ENCODE results near the gene LCN12.

Gene LCN12

DNA sequence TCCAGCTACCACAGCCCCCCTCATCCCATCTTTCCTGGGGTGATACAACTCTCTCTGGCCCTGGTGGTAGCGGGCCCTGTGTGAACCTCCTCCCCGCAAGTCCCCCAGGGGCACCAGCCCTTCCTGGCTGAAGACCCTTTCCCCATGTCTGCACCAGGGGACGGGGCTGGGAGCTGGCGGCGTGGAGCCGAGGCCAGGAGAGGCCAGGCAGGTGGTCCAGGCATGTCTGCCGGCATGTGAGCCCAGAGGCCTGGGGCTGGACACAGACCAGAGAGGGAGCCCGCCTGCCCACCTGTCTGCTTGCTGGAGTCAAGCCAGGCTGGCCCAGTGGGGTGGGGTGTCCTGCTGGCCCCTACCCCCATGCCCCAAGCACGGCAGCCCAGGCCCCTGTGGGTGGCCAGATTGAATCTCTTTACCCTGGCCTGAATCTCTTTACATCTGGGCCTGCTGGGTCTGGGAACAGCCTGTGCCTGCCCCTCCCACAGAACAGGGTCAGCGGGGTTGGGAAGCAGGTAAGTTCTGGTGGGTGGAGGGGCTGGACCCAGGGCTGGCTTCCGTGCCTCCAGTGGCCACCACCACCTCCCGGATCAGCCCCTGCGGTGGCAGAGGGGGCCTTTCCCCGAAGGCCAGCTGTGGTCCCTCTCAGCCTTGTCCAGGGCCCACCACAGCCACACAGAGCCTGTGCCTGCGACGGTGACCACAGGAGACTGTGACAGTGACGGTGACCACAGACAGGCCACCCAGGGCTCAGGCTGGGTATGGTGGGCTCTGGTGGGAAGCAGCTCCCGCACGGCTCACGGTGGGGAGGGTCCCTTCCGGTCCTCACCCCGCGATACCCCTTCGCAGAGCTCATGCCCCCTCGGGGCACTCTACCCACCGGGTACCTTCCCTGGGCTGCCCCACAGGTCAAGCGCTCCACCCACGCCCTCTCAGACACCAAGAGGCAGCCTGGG, 7.1 kb downstream of the LCN12 start:
- FAIRE-seq = no peak

DNA sequence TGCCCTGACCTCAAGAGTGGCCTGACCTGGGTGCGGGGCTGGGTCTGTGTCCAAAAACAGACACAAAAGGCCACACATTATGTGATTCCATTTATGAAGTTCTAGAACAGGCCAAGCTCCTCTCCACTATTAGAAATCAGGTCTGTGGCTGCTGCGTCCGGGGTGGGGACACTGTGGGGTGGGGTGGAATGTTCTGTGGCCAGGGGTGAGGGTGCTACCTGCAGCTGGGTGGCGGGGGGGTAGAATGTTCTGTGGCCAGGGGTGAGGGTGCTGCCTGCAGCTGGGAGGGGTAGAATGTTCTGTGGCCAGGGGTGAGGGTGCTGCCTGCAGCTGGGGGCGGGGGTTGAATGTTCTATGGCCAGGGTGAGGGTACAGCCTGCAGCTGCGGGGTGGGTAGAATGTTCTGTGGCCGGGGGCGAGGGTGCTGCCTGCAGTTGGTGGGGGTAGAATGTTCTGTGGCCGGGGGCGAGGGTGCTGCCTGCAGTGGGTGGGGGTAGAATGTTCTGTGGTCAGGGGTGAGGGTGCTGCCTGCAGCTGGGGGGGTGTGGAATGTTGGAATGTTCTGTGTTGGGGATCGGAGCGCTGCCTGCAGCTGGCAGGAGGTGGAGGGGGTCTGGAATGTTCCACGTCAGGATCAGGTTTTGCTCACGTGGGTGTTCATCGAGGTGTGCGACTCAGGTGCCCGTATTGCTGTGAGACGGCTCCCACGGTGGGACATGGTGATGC, 8.3 kb downstream of the LCN12 start:
- FAIRE-seq = no peak

DNA sequence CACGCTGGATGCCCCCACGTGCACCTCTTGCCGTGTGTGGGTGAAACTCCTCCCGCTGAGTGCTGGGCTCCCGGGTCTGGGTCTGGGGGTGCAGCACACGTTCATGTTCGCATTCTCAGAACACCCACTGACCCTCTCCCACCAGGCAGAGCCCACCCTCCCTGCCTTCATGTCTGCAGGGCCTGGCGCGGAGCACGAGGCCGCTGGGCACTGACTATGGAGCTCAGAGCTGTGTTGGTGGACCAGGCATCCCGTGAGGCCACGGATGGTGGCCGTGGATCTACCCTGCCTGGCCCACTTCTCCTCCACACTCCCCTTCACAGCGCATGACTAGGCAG, 8.8 kb downstream of the LCN12 start:
- FAIRE-seq = no peak

DNA sequence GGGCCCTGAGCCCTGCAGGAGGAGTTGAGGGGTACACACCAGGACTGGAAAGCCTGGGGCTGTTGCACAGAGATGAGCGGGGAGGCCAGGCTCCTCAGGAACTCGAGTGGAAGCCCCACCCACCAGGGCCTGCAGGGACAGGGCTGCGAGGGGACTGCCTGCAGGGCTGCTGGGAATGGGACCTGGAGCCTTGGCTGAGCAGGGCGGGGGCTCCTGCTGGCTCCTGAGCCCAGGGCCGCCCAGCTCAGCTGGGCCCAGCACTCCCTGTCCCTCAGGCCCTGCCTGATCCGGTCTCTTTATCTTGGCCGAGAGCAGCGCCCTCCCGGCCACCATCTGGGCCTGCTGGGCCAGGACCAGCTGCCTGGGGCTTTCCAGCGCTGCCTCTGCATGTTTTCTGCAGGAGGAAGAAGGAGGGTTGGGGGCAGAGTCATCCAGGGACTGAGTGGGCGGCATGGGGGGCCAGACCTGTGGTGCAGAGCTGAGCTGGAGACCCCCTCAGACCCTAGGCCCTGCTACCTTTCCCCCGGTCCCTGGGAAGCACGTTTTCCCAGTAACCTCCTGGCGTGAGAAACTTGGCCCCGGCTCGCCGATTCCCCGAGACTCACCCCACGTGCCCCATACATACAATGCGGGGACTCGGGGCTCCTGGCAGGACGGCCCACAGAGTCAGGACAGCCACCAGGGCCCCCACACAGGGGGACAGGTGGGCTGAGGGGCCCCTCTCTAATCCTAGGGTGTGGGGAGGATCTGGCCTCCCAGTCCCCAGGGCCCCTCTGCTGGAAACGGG, 9.4 kb downstream of the LCN12 start:
- FAIRE-seq = no peak

DNA sequence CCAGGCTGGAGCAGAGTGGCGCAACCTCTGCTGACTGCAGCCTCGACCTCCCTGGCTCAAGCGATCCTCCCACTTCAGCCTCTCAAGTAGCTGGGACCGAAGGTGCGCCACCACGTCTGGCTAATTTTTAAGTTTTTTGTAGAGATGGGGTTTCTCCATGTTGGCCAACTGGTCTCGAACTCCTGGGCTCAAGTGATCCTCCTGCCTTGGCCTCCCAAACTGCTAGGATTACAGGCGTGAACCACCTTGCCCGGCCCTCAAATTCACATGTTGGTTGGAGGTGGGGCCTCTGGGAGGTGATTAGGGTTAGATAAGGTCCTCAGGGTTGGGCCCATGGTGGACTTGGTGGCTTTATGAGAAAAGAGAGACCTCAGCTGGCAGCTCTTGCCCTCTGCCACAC, 10.1 kb downstream of the LCN12 start:
- FAIRE-seq = no peak

DNA sequence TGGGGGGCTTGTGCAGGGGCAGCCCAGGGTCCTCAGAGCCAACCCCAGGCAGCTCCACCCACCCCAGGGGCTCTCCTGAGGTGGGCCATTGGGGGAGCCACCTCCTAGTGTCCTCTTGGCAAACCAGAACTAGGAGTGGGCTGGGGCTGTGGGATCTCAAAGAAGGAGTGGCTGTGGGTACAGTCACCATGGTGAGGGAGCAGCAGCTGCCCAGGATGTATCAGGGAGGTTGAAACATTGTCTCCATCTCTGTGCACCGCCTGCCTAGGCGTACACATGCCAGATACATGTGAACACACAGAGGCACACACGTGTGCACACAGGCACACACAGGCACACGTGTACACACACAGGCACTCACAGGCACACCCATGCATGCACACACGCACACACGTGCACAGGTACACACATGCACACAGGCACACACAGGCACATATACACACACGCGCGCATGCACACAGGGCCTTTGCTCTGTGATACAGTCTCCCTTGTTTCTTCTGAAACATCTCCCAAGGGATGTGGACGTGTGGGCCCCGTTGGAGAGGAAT, 10.7 kb downstream of the LCN12 start:
- no peak for FAIRE-seq

DNA sequence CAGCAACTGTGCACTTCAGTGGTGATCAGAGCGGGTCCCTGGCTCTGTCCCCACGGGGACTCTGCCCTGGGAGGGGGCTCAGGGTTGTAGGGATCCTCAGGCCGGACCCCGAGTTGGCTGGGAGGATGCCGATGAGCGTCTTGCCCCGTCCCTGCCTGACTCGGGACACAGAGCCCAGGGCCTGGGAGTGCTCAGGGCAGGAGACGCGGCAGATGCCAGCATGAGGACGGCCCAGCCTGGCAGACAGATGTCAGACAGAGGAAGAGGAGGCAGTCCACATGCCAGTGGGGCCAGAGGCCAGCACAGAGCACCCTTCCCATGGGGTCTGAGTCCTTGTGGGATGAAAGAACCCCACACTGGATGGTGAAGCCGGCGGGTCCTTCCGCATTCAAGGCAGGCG, 11.3 kb downstream of the LCN12 start:
- FAIRE-seq = no peak

DNA sequence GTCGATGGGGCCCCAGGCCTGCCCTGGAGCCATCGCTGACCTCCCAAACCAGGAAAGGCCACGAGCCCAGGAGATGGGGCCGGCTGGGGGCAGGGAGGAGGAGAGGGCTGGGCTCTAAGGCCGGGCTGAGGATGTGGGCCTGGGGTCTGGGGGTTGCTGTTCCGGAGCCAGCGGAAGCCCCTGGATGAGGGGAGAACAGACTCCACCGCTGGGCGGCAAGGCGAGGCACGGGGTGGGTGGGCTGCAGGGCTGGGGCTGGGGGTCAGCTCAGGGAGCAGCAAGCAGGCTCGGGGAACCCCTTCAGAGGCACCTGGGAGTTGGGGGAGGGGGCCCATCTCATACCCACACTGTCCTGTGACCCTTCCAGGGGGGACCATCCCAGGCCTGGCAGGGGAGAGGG, 11.7 kb downstream of the LCN12 start:
- FAIRE-seq = no peak

DNA sequence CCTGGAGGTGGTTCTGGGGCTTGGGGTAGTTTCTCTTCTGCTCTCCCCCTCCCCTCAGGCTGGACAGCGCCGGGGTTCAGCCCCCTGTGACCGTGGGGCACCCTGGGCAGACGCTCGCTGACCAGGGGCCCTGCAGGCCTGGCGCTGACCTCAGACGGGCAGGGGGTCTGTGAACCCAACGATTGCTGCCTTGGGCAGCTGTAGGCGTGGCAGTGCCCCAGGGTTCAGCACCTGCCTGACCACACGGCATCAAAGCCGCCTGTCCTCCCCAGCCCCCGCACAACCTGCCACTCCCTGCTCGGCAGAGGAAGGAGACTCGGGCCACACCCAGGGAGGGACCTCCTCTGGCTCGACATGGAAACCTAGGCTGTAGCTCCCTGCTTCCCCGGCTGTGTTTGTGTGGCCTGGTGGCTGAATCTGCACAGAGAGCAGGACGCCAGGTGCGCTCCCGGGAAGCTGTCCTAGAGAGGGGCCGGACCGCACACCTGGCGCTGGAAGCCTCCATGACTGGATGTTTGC, 12.2 kb downstream of the LCN12 start:
- no peak for FAIRE-seq

DNA sequence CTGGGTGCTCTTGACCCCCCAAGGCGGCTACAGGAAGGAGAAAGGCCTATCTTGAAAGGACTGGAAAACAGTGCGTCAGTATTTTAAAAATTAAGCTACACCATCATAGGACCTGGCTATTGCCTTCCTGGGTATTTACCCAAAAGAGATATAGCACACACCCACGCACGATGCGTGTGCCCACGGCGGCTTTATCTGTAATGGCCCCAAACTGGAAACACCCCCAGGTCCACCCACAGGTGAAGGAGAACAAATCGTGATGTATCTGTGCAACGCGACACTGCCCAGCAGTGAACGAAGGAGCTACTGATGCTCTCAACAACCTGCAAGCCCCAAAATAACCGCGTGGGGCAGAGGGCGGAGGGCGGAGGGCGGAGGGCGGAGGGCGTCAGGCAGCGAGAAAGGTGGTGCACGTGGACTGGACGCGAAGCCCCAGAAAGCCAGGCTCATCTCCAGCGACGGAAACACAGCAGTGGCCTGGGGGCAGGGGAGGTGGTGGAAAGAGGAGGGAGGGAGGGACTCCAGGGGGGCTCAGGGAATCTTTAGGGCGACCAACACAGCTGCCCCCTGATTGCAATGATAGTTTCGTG, 12.9 kb downstream of the LCN12 start:
- FAIRE-seq = no peak

DNA sequence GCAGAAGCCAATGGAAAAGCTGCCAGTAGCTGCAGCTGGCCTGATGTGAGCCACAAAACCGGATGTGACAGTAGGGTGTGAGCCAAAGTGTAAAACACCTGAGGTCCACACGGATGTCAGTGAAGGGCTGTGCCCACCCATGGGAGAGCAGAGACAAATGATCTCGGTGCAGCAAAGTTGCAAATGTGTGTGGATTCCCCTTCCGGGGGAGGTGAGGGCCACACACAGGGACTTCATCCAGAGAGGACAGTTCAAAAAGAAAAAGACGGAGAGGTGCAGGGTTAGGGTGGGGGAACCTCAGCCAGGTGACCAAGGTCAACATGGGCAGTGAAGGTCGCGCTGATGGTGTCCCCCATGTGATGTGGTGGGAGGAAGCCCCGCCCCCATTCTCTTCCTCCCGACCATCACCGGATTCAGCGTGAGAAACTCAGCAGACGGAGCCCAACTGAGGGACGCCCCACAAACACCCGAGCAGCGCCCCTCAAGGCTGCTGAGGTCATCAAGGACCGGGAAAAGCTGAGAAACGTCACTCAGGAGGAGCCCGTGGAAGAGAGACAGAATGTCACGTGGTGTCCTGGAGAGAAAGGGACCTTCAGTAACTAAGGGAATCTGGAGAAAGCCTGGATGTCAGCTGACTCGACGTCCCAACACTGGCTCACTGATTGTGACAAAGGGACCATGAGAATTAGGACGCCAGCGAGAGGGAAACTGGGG, 13.9 kb downstream of the LCN12 start:
- no peak for FAIRE-seq

DNA sequence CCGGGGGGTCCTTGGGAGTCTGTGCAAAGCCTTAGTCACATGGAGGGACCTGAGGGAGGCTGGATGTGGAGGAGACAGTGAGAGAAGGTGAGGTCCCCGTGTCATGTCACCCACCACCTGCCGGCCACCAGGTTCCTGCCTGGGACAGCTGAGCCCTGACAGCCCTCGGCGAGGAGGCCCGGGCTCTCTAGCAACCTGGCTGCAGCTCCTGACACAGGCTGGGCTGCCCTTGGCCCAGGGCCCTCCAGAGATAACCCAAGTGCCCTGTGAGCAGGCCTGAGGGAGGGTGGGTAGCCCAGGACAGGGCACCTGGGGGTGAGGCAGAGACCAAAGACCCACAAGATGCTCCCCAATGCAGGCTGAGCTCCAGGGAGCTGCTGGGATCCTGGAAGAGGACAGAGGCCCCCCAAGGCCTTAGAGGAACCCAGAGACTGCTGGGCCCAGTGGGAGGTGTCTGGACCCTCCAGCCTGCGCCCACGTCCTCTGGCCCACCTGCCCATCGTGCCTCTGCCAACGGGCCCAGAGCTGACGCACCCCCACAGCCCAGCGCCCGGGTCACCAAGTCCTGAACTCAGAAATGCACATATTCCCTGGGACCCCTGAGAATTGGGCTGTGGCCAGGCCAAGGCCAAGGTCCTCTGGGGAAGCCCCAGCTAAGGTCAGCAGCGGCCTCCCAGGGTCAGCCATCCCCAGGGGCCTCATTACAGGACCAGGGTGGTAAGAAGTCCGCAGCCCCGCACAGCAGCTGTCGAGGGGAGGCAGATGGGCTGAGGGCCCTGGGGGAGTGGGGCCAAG, 16.5 kb downstream of the LCN12 start:
- FAIRE-seq = no peak

DNA sequence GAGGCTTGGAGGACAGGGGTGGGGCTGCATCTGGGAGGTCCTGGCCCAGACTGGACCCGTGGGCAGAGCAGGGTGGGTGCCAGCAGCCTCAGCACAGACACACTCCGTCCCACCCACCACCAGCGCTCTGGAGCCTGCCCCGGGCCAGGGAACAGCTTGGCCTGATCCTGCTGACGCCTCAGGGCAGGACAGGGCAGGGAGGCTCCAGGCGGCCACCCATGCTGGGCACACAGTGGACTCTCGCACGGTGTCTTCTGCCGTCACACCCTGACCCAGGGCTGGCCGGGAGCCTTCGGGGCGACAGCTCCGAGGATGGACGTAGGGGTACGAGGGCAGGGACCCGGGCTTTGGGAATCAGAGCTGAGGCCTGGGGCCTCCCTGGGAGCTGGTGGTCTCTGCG, 17.1 kb downstream of the LCN12 start:
- no peak for FAIRE-seq

DNA sequence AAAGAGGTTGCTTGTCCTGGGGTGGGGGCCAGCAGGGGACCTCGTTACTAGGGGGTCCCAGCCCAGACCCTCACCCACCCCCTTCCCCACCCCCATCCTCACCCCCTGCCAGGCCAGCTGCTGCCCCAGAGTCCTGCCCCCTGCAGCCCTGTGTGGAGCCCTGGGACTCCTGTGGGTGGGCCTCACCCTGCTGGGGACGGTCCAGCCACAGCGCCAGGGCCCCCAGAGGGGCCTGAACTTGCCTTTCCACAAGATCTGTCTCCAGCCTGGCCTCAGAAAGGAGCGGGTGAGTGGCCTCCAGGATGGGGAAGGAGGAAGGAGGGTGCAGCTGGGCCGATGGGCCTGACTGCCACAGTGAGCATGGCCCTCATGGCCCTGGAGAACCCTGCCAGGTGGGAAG, 17.7 kb downstream of the LCN12 start:
- no peak for FAIRE-seq

DNA sequence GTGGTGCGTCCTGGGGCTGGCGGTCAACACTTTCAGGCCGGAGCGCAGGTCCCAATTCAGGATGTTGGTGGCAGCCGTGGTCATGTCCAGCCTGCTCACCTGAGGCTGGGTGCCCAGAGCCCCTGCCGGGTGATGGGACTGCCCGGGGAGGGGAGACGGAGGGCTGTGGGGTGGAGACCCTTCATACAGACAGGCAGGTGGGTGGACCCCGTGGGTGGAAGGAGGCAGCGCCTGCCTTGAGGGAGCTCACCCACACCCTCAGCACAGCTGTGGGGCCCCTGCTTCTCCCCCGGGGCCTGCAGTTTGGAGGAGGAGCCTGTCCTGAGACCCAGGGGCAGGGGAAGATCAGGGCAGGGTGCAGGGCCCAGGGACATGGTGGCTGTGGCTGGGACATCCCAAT, 18.3 kb downstream of the LCN12 start:
- no peak for FAIRE-seq

DNA sequence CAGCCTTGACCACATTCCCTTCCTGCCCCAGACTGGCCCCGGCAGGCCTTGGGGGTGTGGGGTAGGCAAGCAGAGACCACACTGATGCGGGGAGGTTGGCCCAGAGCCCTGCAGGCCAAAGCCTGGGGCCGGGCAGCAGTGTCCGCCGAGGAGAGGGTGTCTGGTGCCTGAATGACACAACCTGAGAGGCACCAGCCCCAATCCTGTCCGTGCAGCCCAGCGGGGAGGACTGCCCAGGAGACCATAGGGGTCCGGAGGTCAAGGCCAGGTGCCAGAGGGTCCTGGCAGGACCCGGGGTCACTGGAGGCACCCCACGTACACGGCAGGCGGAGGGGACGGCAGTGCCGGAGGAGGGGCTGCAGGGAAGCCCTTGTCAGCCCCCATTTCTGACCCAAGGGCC, 19.7 kb downstream of the LCN12 start:
- no peak for FAIRE-seq

DNA sequence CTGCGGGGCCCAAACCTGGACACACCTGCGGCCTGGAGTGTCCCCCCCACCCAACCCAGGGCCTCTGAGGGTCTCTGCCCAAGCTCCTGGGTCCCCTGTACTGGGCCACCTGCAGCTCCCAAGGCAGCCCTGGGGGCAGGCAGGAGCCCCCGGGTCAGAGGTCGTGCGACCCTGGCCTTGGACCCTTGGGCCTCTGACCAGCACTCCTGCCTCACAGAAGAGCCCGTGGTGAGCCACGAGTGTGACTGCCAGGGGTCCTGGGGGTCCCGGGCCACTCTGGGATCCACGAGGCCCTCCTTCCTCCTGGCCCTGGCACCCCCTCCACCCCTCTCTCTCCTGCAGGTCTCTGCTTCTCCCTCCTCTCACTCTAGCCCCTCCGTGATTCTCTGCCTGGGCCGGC, 20.3 kb downstream of the LCN12 start:
- no peak for FAIRE-seq

DNA sequence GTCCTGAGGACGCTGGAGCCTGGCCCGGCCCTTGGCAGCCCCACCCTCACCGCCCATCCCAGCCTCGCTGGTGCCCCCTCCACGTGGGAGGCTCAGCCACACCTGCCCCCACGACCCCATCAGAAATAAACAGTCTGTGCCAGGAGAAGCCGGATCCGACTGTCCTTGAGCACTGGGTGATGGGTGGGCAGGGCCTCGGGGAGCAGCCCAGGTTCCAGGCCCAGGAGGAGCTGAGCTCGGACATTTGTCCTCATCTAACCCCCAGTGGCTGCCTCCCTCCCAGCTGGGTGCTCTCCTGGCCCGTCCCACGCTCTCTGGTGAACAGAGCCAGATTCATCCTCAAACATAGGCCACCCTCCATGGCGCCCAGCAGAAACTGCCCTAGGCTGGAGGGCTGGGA, 20.7 kb downstream of the LCN12 start:
- FAIRE-seq = no peak

DNA sequence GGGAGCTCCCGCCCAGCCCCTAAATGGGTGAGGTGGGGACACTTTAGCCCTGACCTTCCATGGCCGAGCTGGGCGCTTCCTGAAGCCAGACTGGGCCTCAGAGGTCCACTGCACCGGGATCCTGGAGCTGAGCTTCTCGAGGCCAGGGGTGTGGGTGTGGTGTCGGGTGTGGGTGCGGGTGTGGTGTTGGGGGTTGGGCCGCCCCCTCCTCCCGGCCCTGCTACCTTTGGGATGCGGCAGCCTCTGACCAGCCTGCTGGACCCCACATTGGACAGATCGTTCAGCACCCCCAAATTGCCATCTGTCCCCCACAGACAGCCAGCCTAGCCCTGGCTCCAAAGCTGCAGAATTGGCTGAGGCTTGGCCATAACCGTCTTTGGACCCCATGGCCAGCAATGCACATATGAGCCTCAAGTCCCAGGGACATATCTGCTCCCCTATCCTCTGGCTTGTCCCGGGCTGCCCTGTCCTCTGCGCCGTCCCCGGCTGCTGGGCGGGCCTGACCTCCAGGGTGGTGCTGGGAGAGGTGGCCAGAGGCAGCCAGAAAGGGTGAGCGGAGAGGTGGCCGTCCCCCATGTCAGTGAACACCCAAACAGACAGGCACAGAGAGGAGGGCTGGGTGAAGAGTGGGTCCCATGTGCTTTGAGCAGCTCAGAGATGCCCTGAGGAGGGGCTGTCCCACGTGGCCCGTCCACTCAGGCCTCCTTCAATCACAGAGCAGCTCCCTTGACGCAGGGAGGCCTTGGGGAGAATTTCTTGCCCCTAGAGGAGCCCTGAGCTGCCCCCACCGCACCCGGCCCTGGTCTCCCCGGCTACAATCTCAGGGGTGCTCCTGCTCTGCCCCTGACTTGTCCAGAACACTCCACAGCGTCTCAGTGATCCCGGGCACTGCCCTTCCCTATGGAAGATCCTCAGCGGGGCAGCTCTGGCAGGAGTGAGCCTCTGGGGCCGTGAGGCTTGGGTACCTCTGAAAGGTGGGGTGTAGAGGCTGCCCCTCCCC, 21.8 kb downstream of the LCN12 start:
- no peak for FAIRE-seq

Measured in TTC549 (cell line).